ENCODE data around the gene SLC4A2.

Gene SLC4A2

DNA sequence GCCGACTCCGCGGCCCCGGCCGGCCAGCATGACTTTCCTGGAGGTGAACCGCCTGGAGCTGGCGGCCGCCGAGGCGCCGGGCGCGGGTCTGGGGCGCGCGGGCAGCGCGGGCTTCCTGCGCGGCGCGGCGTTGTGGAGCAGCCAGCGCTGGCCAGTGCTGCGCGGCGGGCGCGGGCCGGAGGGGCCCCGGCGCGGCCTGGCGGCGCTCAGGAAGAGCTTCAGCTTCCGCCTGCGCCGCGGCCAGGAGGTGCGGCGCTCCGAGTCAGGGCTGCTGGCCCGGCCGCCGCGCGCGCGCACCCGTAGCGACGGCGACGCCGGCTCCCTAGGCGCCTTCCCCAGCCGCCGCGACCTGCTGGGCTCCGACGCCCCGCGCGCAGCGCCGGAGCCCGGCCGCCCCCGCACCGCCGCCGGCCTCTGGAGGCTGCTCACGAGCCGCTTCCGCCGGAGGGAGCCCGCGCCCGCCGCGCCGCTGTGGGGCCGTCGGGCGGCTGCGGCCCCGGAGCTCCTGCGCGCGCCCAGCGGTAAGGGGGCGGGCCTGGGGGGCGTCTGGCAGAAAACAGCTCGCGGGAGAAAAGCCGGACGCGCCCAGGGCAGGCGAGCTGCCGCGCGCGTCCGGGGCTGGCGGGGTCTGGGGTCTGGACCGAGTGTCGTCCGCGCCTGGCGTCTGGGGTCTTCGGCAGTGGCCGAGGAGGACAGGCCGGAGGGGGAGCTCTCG lies 55.9 kb downstream of the SLC4A2 start:
- FAIRE-seq = no peak
- TF ChIP-seq POLR2AphosphoS5 (IDR thresholded peaks at IDR 0.05; ENCODE audit: low read depth, low read length) = no peak
- no peak for TF ChIP-seq POU2F2 (IDR thresholded peaks at IDR 0.05; ENCODE audit: low read depth, low read length)
- TF ChIP-seq TAF1 (IDR thresholded peaks at IDR 0.05; ENCODE audit: low read depth, low read length) = no peak
- no peak for TF ChIP-seq PAX5 (IDR thresholded peaks at IDR 0.05; ENCODE audit: insufficient read depth, low read length, severe bottlenecking)
- TF ChIP-seq POLR2A (IDR thresholded peaks at IDR 0.05; ENCODE audit: low read depth, low read length) = no peak
- no peak for TF ChIP-seq SPI1 (IDR thresholded peaks at IDR 0.05; ENCODE audit: low read depth, low read length)
- peak; percentile 71 for DNase-seq (ENCODE audit: insufficient read length, low spot score)

DNA sequence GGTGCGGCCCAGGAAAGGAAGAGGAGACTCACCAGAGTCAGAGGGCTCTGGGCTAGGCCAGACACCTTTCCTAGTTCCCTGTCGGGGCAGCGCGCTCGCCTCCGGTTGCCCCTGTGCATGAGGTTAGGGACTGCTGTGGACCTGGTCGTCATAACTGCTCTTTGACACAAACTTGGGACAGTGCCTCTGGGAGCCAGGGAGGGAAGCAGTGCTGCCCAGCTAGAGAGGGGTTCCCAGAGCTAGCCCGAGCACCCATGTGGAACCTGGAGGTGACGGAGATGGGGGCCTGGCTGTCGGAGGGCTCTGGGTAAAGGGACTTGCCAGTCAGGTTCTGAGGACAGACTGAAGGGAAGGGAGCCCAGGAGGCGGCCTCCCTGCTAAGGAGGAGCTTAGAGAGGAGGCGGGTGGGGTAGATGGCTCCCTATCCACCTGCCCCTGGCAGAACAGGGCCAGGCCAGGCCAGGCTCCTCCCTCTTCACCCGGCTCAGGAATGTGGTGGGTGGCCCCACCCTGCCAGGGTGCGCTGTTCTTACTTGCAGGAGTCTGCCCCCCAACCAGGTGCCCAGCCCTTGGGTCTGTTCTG lies 56.5 kb downstream of the SLC4A2 start:
- no peak for FAIRE-seq
- TF ChIP-seq POU2F2 (IDR thresholded peaks at IDR 0.05; ENCODE audit: low read depth, low read length) = no peak
- TF ChIP-seq PAX5 (IDR thresholded peaks at IDR 0.05; ENCODE audit: insufficient read depth, low read length, severe bottlenecking) = no peak
- no peak for TF ChIP-seq TAF1 (IDR thresholded peaks at IDR 0.05; ENCODE audit: low read depth, low read length)
- no peak for TF ChIP-seq POLR2AphosphoS5 (IDR thresholded peaks at IDR 0.05; ENCODE audit: low read depth, low read length)
- TF ChIP-seq POLR2A (IDR thresholded peaks at IDR 0.05; ENCODE audit: low read depth, low read length) = no peak
- TF ChIP-seq SPI1 (IDR thresholded peaks at IDR 0.05; ENCODE audit: low read depth, low read length) = no peak

DNA sequence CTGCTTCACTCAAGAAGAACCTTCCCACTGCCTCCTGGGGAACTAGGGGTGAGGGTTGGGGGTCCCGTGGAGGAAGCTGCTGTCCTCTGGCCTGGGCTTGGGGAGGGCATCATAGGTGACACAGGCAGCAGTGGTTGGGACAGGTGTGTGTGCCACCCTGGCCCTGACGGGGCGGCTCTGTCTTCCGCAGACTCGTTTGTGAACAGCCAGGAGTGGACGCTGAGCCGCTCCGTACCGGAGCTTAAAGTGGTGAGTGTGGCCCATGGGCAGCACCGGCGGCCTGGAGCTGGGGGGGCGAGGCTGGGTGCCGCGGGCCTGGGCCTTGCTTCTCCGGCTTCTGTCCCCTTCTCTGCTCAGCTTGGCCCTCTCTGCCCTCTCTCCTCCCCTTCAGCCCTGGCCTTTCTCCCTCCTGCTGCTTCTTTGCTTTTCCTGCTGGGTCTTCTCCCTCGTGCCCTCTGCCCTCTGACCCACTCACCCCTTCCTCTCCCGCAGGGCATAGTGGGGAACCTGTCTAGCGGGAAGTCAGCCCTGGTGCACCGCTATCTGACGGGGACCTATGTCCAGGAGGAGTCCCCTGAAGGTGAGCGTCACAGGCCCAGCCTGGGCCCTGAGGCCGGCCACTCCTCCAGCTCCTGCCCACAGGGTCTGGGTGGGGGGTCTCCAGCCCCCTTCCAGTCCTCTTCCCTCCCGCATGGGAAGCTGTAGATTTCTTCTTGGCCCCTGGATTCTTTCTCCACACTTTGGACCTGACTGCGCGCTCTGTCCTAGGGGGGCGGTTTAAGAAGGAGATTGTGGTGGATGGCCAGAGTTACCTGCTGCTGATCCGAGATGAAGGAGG lies 57.4 kb downstream of the SLC4A2 start:
- no peak for DNase-seq (ENCODE audit: insufficient read length, low spot score)
- FAIRE-seq = no peak
- no peak for TF ChIP-seq TAF1 (IDR thresholded peaks at IDR 0.05; ENCODE audit: low read depth, low read length)
- TF ChIP-seq PAX5 (IDR thresholded peaks at IDR 0.05; ENCODE audit: insufficient read depth, low read length, severe bottlenecking) = no peak
- TF ChIP-seq SPI1 (IDR thresholded peaks at IDR 0.05; ENCODE audit: low read depth, low read length) = no peak
- no peak for TF ChIP-seq POLR2A (IDR thresholded peaks at IDR 0.05; ENCODE audit: low read depth, low read length)
- no peak for TF ChIP-seq POU2F2 (IDR thresholded peaks at IDR 0.05; ENCODE audit: low read depth, low read length)
- TF ChIP-seq POLR2AphosphoS5 (IDR thresholded peaks at IDR 0.05; ENCODE audit: low read depth, low read length) = no peak

More for the DNA sequence above, 56.5 kb downstream of the SLC4A2 start:
- DNase-seq (ENCODE audit: insufficient read length, low spot score) = no peak

DNA sequence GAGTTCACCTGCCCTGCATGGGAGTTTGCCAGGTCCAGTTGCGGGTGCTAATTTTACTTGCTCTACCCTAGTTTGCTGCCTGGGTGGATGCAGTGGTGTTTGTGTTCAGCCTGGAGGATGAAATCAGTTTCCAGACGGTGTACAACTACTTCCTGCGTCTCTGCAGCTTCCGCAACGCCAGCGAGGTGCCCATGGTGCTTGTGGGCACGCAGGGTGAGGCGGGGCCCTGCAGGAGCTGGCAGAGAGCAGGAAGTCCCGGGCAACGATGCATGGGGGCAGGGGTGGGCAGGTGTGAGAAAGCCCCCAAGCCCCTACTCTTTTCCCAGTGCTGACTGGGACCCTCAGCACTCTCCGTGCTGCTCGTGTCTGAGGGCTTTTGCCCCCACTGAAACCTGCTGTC lies 58.2 kb downstream of the SLC4A2 start:
- DNase-seq (ENCODE audit: insufficient read length, low spot score) = no peak
- TF ChIP-seq SPI1 (IDR thresholded peaks at IDR 0.05; ENCODE audit: low read depth, low read length) (no peak), POLR2A (IDR thresholded peaks at IDR 0.05; ENCODE audit: low read depth, low read length) (no peak), POU2F2 (IDR thresholded peaks at IDR 0.05; ENCODE audit: low read depth, low read length) (no peak), POLR2AphosphoS5 (IDR thresholded peaks at IDR 0.05; ENCODE audit: low read depth, low read length) (no peak), TAF1 (IDR thresholded peaks at IDR 0.05; ENCODE audit: low read depth, low read length) (no peak), PAX5 (IDR thresholded peaks at IDR 0.05; ENCODE audit: insufficient read depth, low read length, severe bottlenecking) (no peak)
- FAIRE-seq = no peak

DNA sequence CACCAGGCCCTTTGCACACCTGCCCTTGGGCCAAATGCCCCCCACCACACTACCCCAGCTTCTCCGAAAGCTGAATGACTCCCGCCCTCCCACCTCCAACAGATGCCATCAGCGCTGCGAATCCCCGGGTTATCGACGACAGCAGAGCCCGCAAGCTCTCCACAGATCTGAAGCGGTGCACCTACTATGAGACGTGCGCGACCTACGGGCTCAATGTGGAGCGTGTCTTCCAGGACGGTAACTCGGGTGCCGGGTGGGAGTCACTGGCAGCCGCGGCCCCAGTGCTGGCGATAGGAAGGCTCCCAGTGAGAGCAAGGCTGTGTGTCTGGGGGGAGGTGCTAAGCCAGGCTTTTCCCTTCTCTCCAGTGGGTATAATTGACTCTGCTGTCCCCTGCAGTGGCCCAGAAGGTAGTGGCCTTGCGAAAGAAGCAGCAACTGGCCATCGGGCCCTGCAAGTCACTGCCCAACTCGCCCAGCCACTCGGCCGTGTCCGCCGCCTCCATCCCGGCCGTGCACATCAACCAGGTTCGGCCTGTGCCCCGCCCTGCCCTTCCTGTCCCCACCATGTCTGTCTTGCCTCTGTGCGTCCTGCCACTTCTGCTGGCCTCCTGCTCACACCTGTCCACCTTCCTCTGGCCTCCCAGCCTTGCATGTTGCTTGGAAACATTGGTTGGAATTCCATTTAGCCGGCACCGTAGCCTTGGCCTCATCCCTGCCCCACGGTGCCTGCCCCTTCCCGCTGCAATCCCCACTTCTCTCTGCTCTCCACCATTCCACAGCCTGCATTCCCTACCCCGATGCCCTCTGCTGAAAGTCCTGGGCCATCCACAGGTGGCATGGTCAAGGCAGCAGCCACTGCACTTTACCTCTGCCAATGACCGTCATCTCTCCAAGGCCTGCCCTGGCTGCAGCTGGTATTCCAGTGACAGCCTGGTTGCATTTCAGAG lies 59.0 kb downstream of the SLC4A2 start:
- DNase-seq (ENCODE audit: insufficient read length, low spot score) = no peak
- TF ChIP-seq POLR2A (IDR thresholded peaks at IDR 0.05; ENCODE audit: low read depth, low read length) (no peak), SPI1 (IDR thresholded peaks at IDR 0.05; ENCODE audit: low read depth, low read length) (no peak), POLR2AphosphoS5 (IDR thresholded peaks at IDR 0.05; ENCODE audit: low read depth, low read length) (no peak)
- no peak for FAIRE-seq

DNA sequence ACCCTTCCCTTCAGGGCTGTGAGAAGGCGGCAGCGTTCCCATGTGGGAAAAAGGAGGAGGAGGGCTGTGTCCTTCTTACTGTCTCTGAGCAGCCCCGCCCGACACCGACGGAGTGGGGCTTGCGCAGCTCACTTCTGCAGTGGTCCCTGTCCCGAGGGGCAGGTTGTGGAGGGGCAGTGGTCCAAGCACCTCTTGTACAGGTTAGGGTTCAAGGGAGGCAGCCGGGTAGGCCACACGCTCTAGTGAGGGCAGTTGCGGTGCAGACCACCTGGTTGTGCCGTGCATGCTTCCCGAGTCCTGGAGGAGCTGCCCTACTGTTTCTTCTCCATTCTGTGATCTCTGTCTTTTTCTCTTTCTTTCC lies 59.6 kb downstream of the SLC4A2 start:
- no peak for FAIRE-seq
- DNase-seq (ENCODE audit: insufficient read length, low spot score) = no peak
- TF ChIP-seq POLR2A (IDR thresholded peaks at IDR 0.05; ENCODE audit: low read depth, low read length) (no peak), SPI1 (IDR thresholded peaks at IDR 0.05; ENCODE audit: low read depth, low read length) (no peak), POLR2AphosphoS5 (IDR thresholded peaks at IDR 0.05; ENCODE audit: low read depth, low read length) (no peak)

DNA sequence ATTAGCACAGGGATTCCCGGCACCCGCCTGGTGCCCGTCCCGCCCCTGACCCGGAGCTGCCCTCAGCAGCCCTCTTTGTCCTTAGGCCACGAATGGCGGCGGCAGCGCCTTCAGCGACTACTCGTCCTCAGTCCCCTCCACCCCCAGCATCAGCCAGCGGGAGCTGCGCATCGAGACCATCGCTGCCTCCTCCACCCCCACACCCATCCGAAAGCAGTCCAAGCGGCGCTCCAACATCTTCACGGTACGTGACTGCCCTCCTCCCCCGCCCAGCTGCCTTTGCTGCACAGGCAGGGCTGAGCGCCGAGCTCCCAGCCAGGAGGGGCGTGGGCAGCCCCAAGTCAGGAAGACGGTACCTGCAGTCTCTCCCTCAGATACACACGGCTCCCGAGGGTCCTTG lies 60.5 kb downstream of the SLC4A2 start:
- TF ChIP-seq POLR2AphosphoS5 (IDR thresholded peaks at IDR 0.05; ENCODE audit: low read depth, low read length) (no peak), POLR2A (IDR thresholded peaks at IDR 0.05; ENCODE audit: low read depth, low read length) (no peak), POU2F2 (IDR thresholded peaks at IDR 0.05; ENCODE audit: low read depth, low read length) (no peak), TAF1 (IDR thresholded peaks at IDR 0.05; ENCODE audit: low read depth, low read length) (no peak), SPI1 (IDR thresholded peaks at IDR 0.05; ENCODE audit: low read depth, low read length) (no peak), PAX5 (IDR thresholded peaks at IDR 0.05; ENCODE audit: insufficient read depth, low read length, severe bottlenecking) (no peak)
- FAIRE-seq = no peak

DNA sequence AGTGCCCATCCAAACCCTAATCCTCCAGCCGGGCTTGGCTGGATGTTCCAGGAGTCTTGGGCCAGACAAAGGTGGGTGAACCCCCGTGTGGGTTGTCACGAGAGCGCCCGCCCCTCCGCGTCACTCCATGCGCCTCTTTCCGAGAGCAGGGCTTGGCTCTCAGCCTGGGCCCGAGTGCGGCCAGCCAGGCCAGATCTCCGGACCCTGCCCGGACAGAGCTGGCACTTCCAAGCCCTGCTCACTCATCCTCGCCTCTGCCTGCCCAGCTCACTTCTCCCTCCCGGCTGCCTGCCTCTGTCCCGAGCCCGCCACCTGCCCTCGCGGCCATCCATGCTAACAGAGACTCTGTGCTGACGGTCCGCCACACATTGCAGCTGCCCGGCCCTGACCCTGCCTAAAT lies 61.5 kb downstream of the SLC4A2 start:
- no peak for TF ChIP-seq TAF1 (IDR thresholded peaks at IDR 0.05; ENCODE audit: low read depth, low read length)
- no peak for TF ChIP-seq POLR2AphosphoS5 (IDR thresholded peaks at IDR 0.05; ENCODE audit: low read depth, low read length)
- no peak for TF ChIP-seq POLR2A (IDR thresholded peaks at IDR 0.05; ENCODE audit: low read depth, low read length)
- TF ChIP-seq SPI1 (IDR thresholded peaks at IDR 0.05; ENCODE audit: low read depth, low read length) = no peak
- TF ChIP-seq POU2F2 (IDR thresholded peaks at IDR 0.05; ENCODE audit: low read depth, low read length) = no peak
- no peak for TF ChIP-seq PAX5 (IDR thresholded peaks at IDR 0.05; ENCODE audit: insufficient read depth, low read length, severe bottlenecking)
- no peak for DNase-seq (ENCODE audit: insufficient read length, low spot score)
- no peak for FAIRE-seq

More for the DNA sequence above, 60.5 kb downstream of the SLC4A2 start:
- no peak for DNase-seq (ENCODE audit: insufficient read length, low spot score)
